Smooth muscle cell of the brain vasculature (primary cell): ENCODE data around the gene DARS2.
"Not testable (repeated sequence)": the region's sequence is repeated elsewhere in the genome, so short reads cannot be mapped to it uniquely, and the experiment has no call there.

Source experiments
- DNase-seq: peaks from one replicate; pipeline ENCODE4 v3.0.0-alpha.2; 2012; ENCODE audit warnings: low read depth, low spot score

The DARS2 gene, protein sequence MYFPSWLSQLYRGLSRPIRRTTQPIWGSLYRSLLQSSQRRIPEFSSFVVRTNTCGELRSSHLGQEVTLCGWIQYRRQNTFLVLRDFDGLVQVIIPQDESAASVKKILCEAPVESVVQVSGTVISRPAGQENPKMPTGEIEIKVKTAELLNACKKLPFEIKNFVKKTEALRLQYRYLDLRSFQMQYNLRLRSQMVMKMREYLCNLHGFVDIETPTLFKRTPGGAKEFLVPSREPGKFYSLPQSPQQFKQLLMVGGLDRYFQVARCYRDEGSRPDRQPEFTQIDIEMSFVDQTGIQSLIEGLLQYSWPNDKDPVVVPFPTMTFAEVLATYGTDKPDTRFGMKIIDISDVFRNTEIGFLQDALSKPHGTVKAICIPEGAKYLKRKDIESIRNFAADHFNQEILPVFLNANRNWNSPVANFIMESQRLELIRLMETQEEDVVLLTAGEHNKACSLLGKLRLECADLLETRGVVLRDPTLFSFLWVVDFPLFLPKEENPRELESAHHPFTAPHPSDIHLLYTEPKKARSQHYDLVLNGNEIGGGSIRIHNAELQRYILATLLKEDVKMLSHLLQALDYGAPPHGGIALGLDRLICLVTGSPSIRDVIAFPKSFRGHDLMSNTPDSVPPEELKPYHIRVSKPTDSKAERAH

DNA sequence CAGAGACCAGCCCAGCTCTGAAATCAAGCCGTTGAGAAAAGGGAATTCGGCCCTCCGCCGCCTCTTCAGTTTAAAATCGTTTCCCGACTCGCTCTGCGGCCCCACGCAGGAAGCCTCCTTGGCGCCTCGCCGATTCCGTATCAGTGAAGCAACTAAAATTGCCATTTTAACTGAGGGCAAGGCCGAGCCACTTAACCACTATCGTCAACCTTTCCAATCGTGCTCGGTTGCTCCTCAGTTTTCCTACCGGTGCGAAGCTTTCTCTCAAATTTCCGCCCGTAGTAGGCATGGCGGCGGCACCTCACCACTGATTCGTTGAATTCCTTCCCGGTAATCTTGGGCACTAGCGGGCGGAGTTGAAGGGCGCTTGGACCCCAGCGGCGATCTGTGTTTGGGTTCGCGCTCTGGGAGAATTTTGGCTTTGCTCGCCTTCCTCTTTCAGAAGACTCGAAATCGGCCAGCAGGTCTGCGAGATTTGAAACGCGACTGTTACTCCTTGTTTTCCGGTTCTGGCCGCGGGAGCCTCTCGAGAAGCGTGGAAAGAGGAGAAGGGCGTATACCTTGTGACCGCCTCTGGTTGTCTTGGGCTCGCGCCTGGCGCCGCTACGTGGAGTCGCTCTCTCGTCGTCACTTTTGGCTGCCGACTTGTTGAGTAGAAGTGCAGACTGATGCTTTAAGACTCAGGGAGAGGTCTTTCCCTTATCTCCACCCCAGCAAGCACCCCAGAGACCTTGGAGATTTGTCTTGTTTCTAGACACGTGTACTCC lies at the start of gene DARS2, which contains the start of gene CENPL:
Gene DARS2, plus strand, starts transcription at position 359 of the 767 bp plus-strand sequence. CDS start 557 bp downstream, outside the sequence.
Gene CENPL, minus strand, starts transcription at position 569 of the 767 bp plus-strand sequence. CDS start 13,584 bp downstream, outside the sequence.
- DNase-seq, result peak; percentile 92

DNA sequence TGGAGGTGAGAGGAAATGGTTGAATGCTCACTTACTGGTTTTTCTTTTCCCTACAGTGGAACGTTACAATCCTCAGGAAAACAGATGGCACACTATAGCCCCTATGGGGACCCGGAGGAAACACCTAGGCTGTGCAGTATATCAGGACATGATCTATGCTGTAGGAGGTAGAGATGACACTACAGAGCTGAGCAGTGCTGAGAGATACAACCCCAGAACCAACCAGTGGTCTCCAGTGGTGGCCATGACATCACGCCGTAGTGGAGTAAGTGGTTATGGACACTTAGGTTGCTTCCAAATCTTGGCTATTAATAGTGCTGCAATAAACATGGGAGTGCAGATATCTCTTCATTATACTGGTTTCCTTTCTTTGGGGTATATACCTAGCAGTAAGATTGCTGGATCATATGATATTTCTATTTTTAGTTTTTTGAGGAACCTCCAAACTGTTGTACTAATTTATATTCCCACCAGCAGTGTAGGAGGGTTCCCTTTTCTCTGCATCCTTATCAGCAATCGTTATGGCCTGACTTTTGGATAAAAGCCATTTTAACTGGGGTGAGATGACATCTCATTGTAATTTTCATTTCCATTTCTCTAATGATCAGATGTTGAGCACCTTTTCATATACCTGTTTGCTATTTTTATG lies 48.8 kb upstream of the DARS2 start:
- DNase-seq, result no peak

DNA sequence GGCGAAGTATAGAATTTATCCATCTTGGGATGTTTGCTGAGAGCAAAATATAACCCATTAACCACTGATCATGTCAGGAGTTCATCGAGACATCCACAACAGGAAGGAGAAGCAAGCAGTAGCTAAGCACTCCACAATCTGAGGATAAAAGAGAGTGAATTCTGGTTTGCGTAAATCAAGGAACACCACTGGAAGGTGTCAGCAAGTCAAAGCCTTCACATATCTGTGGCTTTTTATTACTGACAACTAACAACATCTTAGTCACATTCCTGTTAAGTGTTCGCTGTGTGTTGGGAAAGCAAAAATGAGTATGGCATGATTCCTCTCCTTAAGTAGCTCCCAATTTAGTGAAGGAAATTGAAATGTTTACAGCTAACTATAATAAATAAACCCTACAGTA lies 44.5 kb upstream of the DARS2 start:
- DNase-seq, result no peak

DNA sequence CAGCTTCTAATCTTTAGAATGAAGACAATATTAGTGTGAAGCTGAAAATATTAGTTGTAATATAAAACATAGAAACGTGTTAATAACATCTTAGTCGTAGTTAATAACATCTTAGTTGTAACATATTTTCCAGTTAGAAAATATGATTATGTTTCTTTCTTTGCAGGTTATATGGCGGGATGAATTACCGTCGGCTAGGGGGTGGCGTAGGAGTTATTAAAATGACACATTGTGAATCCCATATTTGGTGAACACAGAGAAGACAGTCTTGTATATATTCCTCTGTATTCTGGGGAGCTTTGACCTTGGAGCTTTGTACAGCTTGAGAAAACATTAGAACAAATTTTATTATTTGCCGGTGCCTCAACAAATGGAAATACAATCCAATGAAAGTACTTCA lies 39.5 kb upstream of the DARS2 start:
- DNase-seq, result no peak

GRCh38 chr1:173789841-173790240 lies 34.6 kb upstream of the DARS2 start:
- no peak for DNase-seq

- DNase-seq, result no peak
Observed at GRCh38 chr1:173798078-173798477, 26.4 kb upstream of the DARS2 start.

DNA sequence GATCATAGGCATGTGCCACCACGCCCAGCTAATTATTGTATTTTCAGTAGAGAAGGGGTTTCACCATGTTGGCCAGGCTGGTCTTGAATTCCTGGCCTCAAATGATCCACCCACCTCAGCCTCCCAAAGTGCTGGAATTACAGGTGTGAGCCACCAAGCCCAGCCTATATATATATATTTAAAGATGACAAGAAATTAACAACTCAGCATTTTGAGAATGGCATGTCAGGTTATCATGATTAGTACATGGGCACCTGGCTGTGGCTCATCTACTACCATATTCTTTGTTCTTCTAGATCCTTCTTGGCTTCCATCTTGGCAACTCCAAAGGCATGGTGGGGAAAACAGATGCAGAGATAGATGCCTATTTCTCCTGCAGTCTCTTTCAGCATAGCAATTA lies 24.5 kb upstream of the DARS2 start:
- DNase-seq, result not testable (repeated sequence)

GRCh38 chr1:173802961-173803360 lies 21.5 kb upstream of the DARS2 start:
- DNase-seq, result no peak

- not testable (repeated sequence) for DNase-seq
Observed at GRCh38 chr1:173813654-173814053, 10.8 kb upstream of the DARS2 start.

DNA sequence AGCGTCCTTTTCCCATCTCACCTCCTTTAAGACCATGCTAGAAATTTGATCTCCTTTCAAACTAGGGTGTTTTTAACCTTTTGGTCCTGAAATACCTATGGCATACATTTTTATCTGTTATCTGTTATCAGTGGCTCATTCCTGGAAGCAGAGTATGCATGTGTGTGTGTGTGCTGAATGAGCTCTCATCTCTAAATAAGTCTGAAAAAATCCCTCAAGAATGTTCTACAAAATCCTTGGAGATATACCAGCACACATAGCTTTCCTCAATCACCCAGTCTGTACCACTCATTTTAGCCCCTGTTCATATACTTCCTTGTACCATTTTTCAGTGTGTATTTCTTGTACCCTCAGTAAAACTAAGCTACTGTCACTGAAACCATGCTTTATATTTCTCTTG lies 6.0 kb upstream of the DARS2 start:
- no peak for DNase-seq

DNA sequence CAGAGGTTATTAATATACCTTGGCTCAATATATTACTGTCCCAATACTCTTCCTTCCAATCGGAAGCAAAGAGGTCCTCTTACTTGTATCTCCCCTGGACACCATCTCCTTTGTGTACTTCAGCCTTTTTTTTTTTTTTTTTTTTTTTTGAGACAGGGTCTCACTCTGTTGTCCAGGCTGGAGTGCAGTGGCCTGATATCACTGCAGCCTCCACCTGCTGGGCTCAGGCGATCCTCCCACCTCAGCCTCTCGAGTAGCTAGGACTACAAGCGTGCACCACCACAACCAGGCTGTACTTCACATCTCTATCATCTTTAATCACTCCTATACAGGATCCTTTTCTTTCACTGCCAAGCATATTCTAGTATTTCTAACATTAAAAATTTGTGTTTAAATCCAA lies 2.8 kb upstream of the DARS2 start:
- no peak for DNase-seq

DNA sequence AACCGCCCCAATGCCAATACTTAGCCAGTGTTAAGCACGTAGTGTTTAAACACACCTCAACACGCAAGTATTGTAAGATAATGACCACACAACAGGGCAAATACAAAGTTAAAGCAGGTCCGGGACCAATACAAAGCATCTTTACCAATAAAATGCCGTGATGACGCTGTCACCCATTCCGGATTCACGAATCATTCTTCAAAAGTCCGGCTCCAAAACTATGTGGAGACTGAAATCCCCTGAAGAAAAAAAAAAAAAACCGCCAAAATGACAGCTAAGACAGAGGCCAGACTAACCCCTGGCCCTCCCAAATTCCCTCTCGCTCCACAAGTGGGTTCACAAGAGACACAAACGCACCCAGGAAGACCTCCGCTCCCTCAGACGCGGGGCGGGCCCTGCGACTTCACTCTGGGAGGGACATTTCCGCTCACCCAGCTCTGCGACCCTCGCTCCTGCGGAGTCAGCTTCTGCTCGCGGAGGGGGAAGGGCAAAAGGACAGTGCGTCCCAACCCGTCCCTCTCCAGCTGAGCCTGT lies 625 bp upstream of the DARS2 start:
- DNase-seq, result no peak

- DNase-seq, result no peak
Observed at GRCh38 chr1:173827611-173828010, 3.1 kb downstream of the DARS2 start.

- no peak for DNase-seq
Observed at GRCh38 chr1:173832748-173833147, 8.3 kb downstream of the DARS2 start.

GRCh38 chr1:173852105-173852504 lies 27.6 kb downstream of the DARS2 start:
- DNase-seq, result no peak

GRCh38 chr1:173853074-173853473 lies 28.6 kb downstream of the DARS2 start:
- DNase-seq, result no peak

DNA sequence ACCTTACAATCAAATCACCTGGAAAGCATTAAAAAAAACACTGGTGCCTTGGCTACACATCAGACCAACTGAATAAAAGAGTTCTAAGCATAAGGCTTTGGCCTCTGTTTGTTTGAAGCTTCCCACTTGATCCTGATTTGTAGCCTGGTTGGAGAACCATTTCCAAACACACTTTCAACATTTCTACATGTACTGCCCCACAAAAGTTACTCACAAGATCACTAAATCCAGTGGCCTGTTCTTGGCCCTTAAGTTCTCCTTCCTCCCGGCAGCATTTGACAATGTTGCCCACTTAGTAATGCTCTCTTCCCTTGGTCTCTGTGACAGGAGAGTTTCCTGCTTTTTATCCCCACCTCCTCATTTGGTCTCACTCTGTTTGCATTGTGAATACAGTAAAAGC lies 31.5 kb downstream of the DARS2 start:
- no peak for DNase-seq

DNA sequence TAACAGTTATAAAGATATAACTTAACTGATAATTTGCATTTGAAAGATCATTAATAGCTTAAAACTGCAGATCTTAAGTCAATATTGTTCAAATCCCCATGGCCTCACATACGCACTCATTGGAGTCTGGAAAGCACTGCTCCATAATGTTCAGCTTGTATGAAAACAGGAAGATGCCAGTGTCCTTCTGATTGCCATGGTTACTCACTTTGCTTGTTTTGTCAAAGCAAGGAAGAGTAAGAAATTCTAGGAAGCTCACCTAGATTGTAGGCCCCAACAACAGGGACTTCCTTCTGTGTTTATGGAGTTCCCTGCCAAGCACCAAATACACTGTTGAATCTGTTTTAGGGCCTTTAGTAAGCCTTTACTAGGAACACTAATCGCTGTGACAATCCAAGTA lies 32.4 kb downstream of the DARS2 start:
- DNase-seq, result no peak

DNA sequence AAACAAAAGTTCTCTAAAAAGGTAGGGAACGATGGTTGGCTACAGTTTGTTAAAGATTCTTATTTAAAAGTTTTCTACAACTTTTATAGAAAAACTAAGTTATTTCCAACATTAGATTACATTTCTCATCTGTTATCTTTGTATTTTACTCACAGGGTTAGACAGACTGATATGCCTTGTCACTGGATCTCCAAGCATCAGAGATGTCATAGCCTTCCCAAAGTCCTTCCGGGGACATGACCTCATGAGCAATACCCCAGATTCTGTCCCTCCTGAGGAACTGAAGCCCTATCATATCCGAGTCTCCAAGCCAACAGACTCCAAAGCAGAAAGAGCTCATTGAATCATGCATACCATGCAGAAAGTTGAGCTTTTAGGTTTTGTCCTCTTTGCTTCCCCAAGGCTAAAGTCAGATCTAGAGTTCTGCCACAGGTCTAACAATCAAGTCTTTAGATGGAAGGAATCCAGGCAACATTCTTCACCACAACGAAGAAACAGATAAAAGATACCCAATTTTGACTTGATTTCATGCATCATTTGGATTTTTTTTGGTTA lies 33.0 kb downstream of the DARS2 start:
- DNase-seq, result no peak

GRCh38 chr1:173859547-173859946 lies 35.1 kb downstream of the DARS2 start:
- DNase-seq, result not testable (repeated sequence)

DNA sequence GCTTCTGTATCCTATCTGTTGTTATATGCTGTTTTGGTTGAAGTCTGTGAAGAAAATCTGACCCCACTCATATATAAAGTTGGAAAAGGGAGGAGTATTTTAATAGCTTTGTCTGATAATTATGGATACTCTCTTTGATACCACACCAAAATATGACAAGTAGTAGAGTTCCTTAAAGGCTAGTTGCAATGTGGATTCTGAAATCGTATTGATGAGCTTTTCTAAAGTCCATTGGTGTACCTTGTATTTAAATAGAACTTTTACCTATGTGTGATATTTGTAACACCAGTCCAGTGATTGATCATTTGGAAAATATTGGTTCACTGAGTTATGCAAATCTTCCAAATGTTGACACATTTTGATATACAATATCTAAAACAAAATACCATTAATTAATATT lies 35.6 kb downstream of the DARS2 start:
- DNase-seq, result no peak
